Measurements from ENCODE around the gene ERFE. TPM values are rescaled to one million over a fixed set of nuclear protein-coding genes. Genes with fewer than 3 reads are reported as not detected.

ERFE gene
- total RNA-seq, 1 experiment from 2014 or later = 4.5 TPM

DNA sequence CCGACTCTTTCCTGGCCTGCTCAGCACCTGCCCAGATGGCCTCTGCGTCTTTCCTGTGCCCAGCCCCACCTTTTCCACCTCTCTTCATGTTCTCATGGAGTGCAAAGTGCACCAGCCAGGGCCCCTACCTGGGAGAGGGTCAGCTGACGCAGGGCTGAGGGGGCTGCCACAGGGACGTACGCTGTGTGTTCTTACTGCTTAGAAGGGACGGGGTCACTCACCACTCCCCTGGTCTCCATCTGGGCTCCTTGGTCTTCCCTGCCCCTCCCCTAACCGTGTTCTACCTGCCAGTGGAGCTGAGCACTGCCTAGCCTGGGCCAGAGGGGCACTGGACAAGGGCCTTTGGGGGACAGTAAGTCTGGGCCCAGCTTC, 8.6 kb downstream of the ERFE start:
- ATAC-seq (no peak), DNase-seq (ENCODE audit: low spot score) (no peak)
- Mint-ChIP-seq H3K36me3 (peaks cover 21% of the 10 kb centered on the region), H3K9me3 (no peaks in the 10 kb centered on the region), H3K4me3 (no peak overlapping the region), H3K27ac (no peak overlapping the region), H3K4me1 (no peaks in the 10 kb centered on the region), H3K27me3 (ENCODE audit: low read depth) (peaks cover 30% of the 10 kb centered on the region)
- no peak for TF ChIP-seq ZNF532 (CRISPR knock-in tag; IDR thresholded peaks at IDR 0.05; ENCODE audit: borderline replicate concordance)
- TF ChIP-seq KAT7 (CRISPR knock-in tag; IDR thresholded peaks at IDR 0.05; ENCODE audit: borderline replicate concordance) = no peak
- TF ChIP-seq TCF7 (CRISPR knock-in tag; IDR thresholded peaks at IDR 0.05; ENCODE audit: low read depth) = no peak
- TF ChIP-seq, protein P1, sequence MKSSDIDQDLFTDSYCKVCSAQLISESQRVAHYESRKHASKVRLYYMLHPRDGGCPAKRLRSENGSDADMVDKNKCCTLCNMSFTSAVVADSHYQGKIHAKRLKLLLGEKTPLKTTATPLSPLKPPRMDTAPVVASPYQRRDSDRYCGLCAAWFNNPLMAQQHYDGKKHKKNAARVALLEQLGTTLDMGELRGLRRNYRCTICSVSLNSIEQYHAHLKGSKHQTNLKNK (CRISPR knock-in tag; IDR thresholded peaks at IDR 0.05) = no peak
- TF ChIP-seq TEAD1 (CRISPR knock-in tag; IDR thresholded peaks at IDR 0.05) = no peak
- no peak for TF ChIP-seq MXD4 (CRISPR knock-in tag; IDR thresholded peaks at IDR 0.05; ENCODE audit: borderline replicate concordance)
- TF ChIP-seq, protein P2, sequence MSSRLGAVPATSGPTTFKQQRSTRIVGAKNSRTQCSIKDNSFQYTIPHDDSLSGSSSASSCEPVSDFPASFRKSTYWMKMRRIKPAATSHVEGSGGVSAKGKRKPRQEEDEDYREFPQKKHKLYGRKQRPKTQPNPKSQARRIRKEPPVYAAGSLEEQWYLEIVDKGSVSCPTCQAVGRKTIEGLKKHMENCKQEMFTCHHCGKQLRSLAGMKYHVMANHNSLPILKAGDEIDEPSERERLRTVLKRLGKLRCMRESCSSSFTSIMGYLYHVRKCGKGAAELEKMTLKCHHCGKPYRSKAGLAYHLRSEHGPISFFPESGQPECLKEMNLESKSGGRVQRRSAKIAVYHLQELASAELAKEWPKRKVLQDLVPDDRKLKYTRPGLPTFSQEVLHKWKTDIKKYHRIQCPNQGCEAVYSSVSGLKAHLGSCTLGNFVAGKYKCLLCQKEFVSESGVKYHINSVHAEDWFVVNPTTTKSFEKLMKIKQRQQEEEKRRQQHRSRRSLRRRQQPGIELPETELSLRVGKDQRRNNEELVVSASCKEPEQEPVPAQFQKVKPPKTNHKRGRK (CRISPR knock-in tag; IDR thresholded peaks at IDR 0.05; ENCODE audit: borderline replicate concordance) = no peak
- no peak for TF ChIP-seq ZNF263 (CRISPR knock-in tag; IDR thresholded peaks at IDR 0.05; ENCODE audit: low read depth)
- TF ChIP-seq NR1H2 (CRISPR knock-in tag; IDR thresholded peaks at IDR 0.05) = no peak
- POLR2A ChIA-PET = no interaction called here
- CTCF ChIA-PET = no interaction called here

- TF ChIP-seq ATF2 (CRISPR knock-in tag; IDR thresholded peaks at IDR 0.05; ENCODE audit: borderline replicate concordance, low read depth) = no peak
- TF ChIP-seq, protein P3, sequence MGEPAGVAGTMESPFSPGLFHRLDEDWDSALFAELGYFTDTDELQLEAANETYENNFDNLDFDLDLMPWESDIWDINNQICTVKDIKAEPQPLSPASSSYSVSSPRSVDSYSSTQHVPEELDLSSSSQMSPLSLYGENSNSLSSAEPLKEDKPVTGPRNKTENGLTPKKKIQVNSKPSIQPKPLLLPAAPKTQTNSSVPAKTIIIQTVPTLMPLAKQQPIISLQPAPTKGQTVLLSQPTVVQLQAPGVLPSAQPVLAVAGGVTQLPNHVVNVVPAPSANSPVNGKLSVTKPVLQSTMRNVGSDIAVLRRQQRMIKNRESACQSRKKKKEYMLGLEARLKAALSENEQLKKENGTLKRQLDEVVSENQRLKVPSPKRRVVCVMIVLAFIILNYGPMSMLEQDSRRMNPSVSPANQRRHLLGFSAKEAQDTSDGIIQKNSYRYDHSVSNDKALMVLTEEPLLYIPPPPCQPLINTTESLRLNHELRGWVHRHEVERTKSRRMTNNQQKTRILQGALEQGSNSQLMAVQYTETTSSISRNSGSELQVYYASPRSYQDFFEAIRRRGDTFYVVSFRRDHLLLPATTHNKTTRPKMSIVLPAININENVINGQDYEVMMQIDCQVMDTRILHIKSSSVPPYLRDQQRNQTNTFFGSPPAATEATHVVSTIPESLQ (CRISPR knock-in tag; IDR thresholded peaks at IDR 0.05) = no peak
- H3K4me1 Mint-ChIP-seq = no peaks in the 10 kb centered on the region
- DNase-seq (ENCODE audit: low spot score) (no peak), ATAC-seq (no peak)
- H3K27ac Mint-ChIP-seq = no peak overlapping the region
- H3K27me3 Mint-ChIP-seq (ENCODE audit: low read depth) = peaks cover 26% of the 10 kb centered on the region
- ChIA-PET POLR2A (no interaction called here), CTCF (no interaction called here)
- H3K36me3 Mint-ChIP-seq = peaks cover 25% of the 10 kb centered on the region
- H3K4me3 Mint-ChIP-seq = no peak overlapping the region
- no peaks in the 10 kb centered on the region for H3K9me3 Mint-ChIP-seq
Observed at GRCh38 chr2:238167761-238168160, 9.0 kb downstream of the ERFE start.

Data from WTC11 (cell line).